A549 treated with Mapracorat at 1 μM for 4 hours (cell line): ENCODE data around the gene FAM163A. TPM values are rescaled to one million over a fixed set of nuclear protein-coding genes. Genes with fewer than 3 reads are reported as not detected.

Source experiments
- total RNA-seq: library from RNA; stranded (reverse); fragments of 200-300 nt; extraction: Qiagen RNA extraction; gene quantifications from 5 replicates; pipeline ENCODE4 v1.2.3, GENCODE V29; 2022

The FAM163A gene
- total RNA-seq: 0.04 TPM in 1 of 5 replicates, not detected in the others

GRCh38 chr1:179742717-179743678 is at the start of gene FAM163A:
TSS of gene FAM163A (plus strand) at chr1:179743291. CDS start at chr1:179813098, 69,807 bp downstream.

Other genes starting within 250 kb of the FAM163A start
- not detected in 5 replicates for gene NPHS2, start 167.3 kb upstream of the FAM163A start, total RNA-seq
- gene TDRD5, start 151.5 kb upstream of the FAM163A start, total RNA-seq: 0.05 TPM in 2 of 5 replicates, not detected in the others
- gene TOR1AIP2, start 134.5 kb downstream of the FAM163A start, total RNA-seq: 14.5 to 19.5 TPM (median 17.8 TPM) in 5 replicates
- 27.9 to 30.1 TPM (median 29.5 TPM) in 5 replicates for gene TOR1AIP1, start 139.0 kb downstream of the FAM163A start, total RNA-seq
- 8.3 to 14.9 TPM (median 11.3 TPM) in 5 replicates for gene CEP350, start 211.5 kb downstream of the FAM163A start, total RNA-seq